Erythroblast (primary cell): ENCODE data around the gene TDP1.

ENCODE experiments used
- GATA1 ChIP-seq: IDR thresholded peaks from 2 replicates; pipeline ENCODE4 v1.6.1; 2011; ENCODE audit warnings: low read depth, mild to moderate bottlenecking, control low read depth, low read length, moderate library complexity
- POLR2A ChIP-seq: IDR thresholded peaks from 2 replicates; pipeline ENCODE4 v1.6.1; 2011; ENCODE audit warnings: mild to moderate bottlenecking, low read length

GRCh38 chr14:89909586-89909985 is 46.1 kb upstream of the TDP1 start:
- TF ChIP-seq POLR2A (no peak), GATA1 (no peak)
